Measurements from ENCODE around the gene SBK2. TPM values are rescaled to one million over a fixed set of nuclear protein-coding genes. Genes with fewer than 3 reads are reported as not detected.

The SBK2 gene
- total RNA-seq, 4 donors from 2014 or later, result not detected

DNA sequence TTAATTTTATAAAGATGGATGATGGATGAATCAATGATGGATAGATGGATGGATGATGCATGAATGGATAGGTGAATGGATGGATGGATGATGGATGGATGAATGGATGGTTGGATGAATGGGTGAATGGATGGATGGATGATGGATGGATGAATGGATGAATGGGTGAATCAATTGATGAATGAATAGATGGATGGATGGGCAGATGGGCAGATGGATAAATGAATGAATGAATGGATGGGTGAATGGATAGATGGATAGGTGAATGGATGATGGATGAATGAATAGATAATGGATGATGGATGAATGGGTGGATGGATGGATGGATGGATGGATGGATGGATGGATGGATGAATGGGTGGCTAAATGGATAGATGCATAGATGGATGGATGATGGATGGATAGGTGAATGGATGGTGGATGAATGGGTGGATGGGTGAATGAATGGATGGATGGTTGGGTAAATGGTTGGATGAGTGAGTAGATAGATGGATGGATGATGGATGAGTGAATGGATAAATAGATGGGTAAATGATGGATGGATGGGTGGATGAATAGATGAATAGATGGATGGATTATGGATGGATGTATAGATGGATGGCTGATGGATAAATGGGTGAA, 30.9 kb upstream of the SBK2 start:
- DNase-seq, result no peak
- no peaks in the 10 kb centered on the region for H3K36me3 ChIP-seq
- no peaks in the 10 kb centered on the region for H3K9me3 ChIP-seq
- no peak overlapping the region for H3K27ac ChIP-seq
- intact Hi-C loops (cut with DNase I; ENCODE audit: low total_unique reads), result no loop called here
- TF ChIP-seq, protein P1, sequence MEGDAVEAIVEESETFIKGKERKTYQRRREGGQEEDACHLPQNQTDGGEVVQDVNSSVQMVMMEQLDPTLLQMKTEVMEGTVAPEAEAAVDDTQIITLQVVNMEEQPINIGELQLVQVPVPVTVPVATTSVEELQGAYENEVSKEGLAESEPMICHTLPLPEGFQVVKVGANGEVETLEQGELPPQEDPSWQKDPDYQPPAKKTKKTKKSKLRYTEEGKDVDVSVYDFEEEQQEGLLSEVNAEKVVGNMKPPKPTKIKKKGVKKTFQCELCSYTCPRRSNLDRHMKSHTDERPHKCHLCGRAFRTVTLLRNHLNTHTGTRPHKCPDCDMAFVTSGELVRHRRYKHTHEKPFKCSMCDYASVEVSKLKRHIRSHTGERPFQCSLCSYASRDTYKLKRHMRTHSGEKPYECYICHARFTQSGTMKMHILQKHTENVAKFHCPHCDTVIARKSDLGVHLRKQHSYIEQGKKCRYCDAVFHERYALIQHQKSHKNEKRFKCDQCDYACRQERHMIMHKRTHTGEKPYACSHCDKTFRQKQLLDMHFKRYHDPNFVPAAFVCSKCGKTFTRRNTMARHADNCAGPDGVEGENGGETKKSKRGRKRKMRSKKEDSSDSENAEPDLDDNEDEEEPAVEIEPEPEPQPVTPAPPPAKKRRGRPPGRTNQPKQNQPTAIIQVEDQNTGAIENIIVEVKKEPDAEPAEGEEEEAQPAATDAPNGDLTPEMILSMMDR (IDR thresholded peaks at IDR 0.05), result no peak
- no peak for TF ChIP-seq POLR2A (IDR thresholded peaks at IDR 0.05)
- H3K4me3 ChIP-seq, result no peak overlapping the region
- no peaks in the 10 kb centered on the region for H3K4me1 ChIP-seq
- H3K27me3 ChIP-seq, result no peaks in the 10 kb centered on the region

DNA sequence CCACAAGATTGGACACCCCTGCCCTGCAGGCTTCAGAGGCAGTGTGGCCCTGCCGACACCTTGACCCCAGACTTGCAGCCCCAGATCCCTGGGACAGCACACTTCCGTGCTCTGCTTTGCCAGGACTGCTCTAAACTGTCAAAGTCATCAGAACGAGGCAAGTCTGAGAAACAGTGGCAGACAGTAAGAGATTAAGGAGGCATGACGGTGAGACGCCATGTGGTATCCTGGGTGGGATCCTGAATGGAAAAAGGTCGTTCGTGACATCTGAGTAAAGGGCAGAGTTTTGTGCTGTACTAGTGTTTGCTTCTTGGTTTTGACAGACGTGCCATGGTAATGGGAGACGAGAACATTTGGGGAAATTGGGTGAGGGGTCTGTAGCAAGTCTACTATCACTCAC, 29.9 kb upstream of the SBK2 start:
- no peaks in the 10 kb centered on the region for H3K4me1 ChIP-seq
- H3K27me3 ChIP-seq, result no peaks in the 10 kb centered on the region
- H3K9me3 ChIP-seq, result no peaks in the 10 kb centered on the region
- TF ChIP-seq, protein P1 (IDR thresholded peaks at IDR 0.05), result no peak
- no peak for TF ChIP-seq POLR2A (IDR thresholded peaks at IDR 0.05)
- no peak overlapping the region for H3K4me3 ChIP-seq
- intact Hi-C loops (cut with DNase I; ENCODE audit: low total_unique reads), result no loop called here
- H3K36me3 ChIP-seq, result no peaks in the 10 kb centered on the region
- no peak for DNase-seq
- no peak overlapping the region for H3K27ac ChIP-seq

DNA sequence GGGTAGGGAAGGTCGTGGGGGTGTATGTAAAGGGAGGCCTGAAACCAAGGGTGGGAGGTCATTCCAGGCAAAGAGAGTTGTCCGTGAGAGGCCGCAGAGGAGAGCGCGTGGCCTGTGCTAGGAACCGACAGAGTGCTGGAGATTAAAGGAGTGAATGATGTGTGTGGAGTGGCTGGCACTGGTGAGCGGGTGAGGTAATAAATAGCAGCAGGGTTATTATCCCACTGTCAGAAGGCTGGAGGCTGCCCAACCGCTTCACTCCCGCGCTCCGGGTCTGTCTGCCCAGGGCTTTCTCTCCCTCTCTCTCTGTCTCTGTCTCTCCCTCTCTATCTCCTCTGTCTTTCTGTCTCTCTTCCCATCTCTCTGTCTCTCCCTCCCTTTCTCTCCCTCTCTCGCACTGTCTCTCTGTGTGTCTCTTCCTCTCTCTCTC, 26.3 kb upstream of the SBK2 start:
- no peaks in the 10 kb centered on the region for H3K9me3 ChIP-seq
- no peaks in the 10 kb centered on the region for H3K4me1 ChIP-seq
- intact Hi-C loops (cut with DNase I; ENCODE audit: low total_unique reads), result no loop called here
- H3K27me3 ChIP-seq, result no peaks in the 10 kb centered on the region
- H3K4me3 ChIP-seq, result no peak overlapping the region
- H3K36me3 ChIP-seq, result no peaks in the 10 kb centered on the region
- peak overlapping the region; percentile 45 to 81 for H3K27ac ChIP-seq
- peak; percentile 69 to 84 for DNase-seq
- TF ChIP-seq, protein P1 (IDR thresholded peaks at IDR 0.05), result no peak
- peak in 1 of 2 donors; percentile 31 for TF ChIP-seq POLR2A (IDR thresholded peaks at IDR 0.05)

DNA sequence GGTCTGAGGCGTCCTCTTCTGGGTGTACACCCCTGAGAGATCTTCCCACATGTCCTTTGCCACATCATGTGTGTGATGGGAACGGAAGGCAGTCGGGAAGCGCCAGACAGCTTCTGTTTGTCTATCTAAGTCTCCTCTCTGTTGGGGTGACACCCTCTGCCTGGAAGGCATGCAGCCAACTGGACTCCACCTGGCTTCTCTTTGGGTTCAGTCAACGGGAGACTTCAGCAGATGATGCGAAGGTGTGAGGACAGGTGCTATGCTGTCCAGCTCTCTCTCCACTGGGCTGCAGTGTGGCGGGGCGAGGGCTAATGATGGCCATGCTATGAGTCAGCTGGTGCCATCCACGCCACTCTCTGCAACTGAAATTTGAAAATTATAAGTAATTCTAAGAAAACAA, 22.8 kb upstream of the SBK2 start:
- Histone ChIP-seq H3K9me3 (no peaks in the 10 kb centered on the region), H3K4me1 (no peaks in the 10 kb centered on the region), H3K4me3 (no peak overlapping the region), H3K27ac (no peak overlapping the region), H3K36me3 (no peaks in the 10 kb centered on the region), H3K27me3 (no peaks in the 10 kb centered on the region)
- DNase-seq, result no peak
- TF ChIP-seq, protein P1 (IDR thresholded peaks at IDR 0.05), result no peak
- TF ChIP-seq POLR2A (IDR thresholded peaks at IDR 0.05), result no peak
- intact Hi-C loops (cut with DNase I; ENCODE audit: low total_unique reads), result no loop called here

DNA sequence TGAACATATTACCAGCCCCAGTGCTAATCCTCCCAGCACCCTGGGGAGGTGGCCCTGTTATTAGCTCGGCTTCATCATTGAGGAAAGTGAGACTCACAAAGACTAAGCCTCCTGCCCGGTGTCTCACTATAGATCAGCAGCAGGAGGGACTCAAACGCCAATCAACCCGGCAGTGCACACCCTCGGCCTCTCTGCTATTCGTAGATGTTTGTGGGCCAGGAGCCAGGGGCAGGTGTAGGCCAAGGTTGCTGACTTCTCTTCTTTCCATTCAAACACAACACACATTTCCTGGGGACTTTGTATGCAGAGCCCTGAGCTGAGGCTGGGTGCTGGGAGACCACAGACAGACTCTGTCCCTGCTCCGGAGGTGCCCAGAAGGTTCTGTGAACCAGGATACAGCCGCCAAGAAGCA, 17.8 kb upstream of the SBK2 start:
- H3K9me3 ChIP-seq, result no peaks in the 10 kb centered on the region
- DNase-seq, result no peak
- TF ChIP-seq, protein P1 (IDR thresholded peaks at IDR 0.05), result no peak
- TF ChIP-seq POLR2A (IDR thresholded peaks at IDR 0.05), result no peak
- no peaks in the 10 kb centered on the region for H3K36me3 ChIP-seq
- no peak overlapping the region for H3K27ac ChIP-seq
- intact Hi-C loops (cut with DNase I; ENCODE audit: low total_unique reads), result no loop called here
- no peak overlapping the region for H3K4me3 ChIP-seq
- peaks cover 0 to 5% of the 10 kb centered on the region in 2 donors for H3K4me1 ChIP-seq
- H3K27me3 ChIP-seq, result no peaks in the 10 kb centered on the region

All from uterus (tissue), 4 donors.